ENCODE data around the gene UGT2B7.
"Not testable (repeated sequence)": the region's sequence is repeated elsewhere in the genome, so short reads cannot be mapped to it uniquely, and the experiment has no call there.

The UGT2B7 gene

GRCh38 chr4:69089388-69089787 is 6.9 kb upstream of the UGT2B7 start:
- DNase-seq, result no peak

- no peak for DNase-seq
Observed at GRCh38 chr4:69092190-69092589, 4.1 kb upstream of the UGT2B7 start.

- no peak for DNase-seq
Observed at GRCh38 chr4:69092980-69093568, 3.2 kb upstream of the UGT2B7 start.

- DNase-seq, result no peak
Observed at GRCh38 chr4:69093681-69094080, 2.6 kb upstream of the UGT2B7 start.

- DNase-seq, result no peak
Observed at GRCh38 chr4:69095301-69095731, 958 bp upstream of the UGT2B7 start.

GRCh38 chr4:69096810-69097209 is 536 bp downstream of the UGT2B7 start:
- DNase-seq, result no peak

- no peak for DNase-seq
Observed at GRCh38 chr4:69098470-69098869, 2.2 kb downstream of the UGT2B7 start.

- no peak for DNase-seq
Observed at GRCh38 chr4:69099910-69100309, 3.6 kb downstream of the UGT2B7 start.

GRCh38 chr4:69102668-69103067 is 6.4 kb downstream of the UGT2B7 start:
- not testable (repeated sequence) for DNase-seq

GRCh38 chr4:69104719-69105275 is 8.5 kb downstream of the UGT2B7 start:
- DNase-seq, result no peak

- not testable (repeated sequence) for DNase-seq
Observed at GRCh38 chr4:69115151-69115850, 19.0 kb downstream of the UGT2B7 start.

- no peak for DNase-seq
Observed at GRCh38 chr4:69115851-69116213, 19.6 kb downstream of the UGT2B7 start.

GRCh38 chr4:69116645-69117321 is 20.5 kb downstream of the UGT2B7 start:
- DNase-seq, result no peak

- no peak for DNase-seq
Observed at GRCh38 chr4:69120870-69121269, 24.6 kb downstream of the UGT2B7 start.

GRCh38 chr4:69122476-69122875 is 26.2 kb downstream of the UGT2B7 start:
- no peak for DNase-seq

- no peak for DNase-seq
Observed at GRCh38 chr4:69124941-69125340, 28.7 kb downstream of the UGT2B7 start.

GRCh38 chr4:69126024-69126423 is 29.8 kb downstream of the UGT2B7 start:
- DNase-seq, result no peak

GRCh38 chr4:69133993-69134392 is 37.7 kb downstream of the UGT2B7 start:
- DNase-seq, result no peak

- DNase-seq, result no peak
Observed at GRCh38 chr4:69134471-69134870, 38.2 kb downstream of the UGT2B7 start.

- DNase-seq, result no peak
Observed at GRCh38 chr4:69141320-69141719, 45.0 kb downstream of the UGT2B7 start.

- no peak for DNase-seq
Observed at GRCh38 chr4:69147334-69147733, 51.1 kb downstream of the UGT2B7 start.

GRCh38 chr4:69154021-69154420 is 57.7 kb downstream of the UGT2B7 start:
- DNase-seq, result no peak

GRCh38 chr4:69156913-69157312 is 60.6 kb downstream of the UGT2B7 start:
- DNase-seq, result peak in 1 of 2 experiments; percentile 15

Measured in NCI-H526 (cell line).